IMR-90 (cell line): ENCODE data around the gene PIGM. TPM values are rescaled to one million over a fixed set of nuclear protein-coding genes. Genes with fewer than 3 reads are reported as not detected.
A peak's percentile ranks its signal among the peaks of the same experiment; 100 is the strongest.

Source experiments
- ATAC-seq: fragments of 200-7000 bp; cut with Tn5 transposase; 2 replicates; pipeline ENCODE4 v1.9.1; 2020; ENCODE audit warnings: low read depth, mild to moderate bottlenecking, moderate library complexity
- BruUV-seq: library from RNA; stranded (reverse); fragments of 400-500 nt; replicated peaks from 2 replicates; lab custom pipeline; 2021; lab: Mats Ljungman, UMichigan
- CTCF ChIA-PET: fragments of 300-600 bp; formaldehyde crosslinking; extraction: SDS; loops from one replicate; lab custom pipeline; 2021; ENCODE audit warnings: antibody characterized with exemption; lab: Yijun Ruan, JAX
- POLR2A ChIA-PET: fragments of 300-600 bp; sonication (Branson Sonifier 250); formaldehyde crosslinking; loops from one replicate; lab custom pipeline; 2022; ENCODE audit warnings: antibody characterized with exemption; ENCODE audit not compliant: unreplicated experiment; lab: Charles Lee
- DNase-seq: peaks from one replicate; pipeline ENCODE4 v3.0.0; 2013
- H2AFZ ChIP-seq: replicated peaks from 2 replicates; pipeline ENCODE3; 2013; ENCODE audit warnings: low read length, mild to moderate bottlenecking; ENCODE audit not compliant: poor library complexity
- H2AK5ac ChIP-seq: 2 replicates; pipeline ENCODE4 v1.6.1; 2013; ENCODE audit warnings: low read depth, low read length, inconsistent platforms
- H2AK9ac ChIP-seq: replicated peaks from 2 replicates; pipeline ENCODE3; 2013; ENCODE audit warnings: mild to moderate bottlenecking, low read depth, low read length, moderate library complexity; ENCODE audit not compliant: poor library complexity
- H2BK120ac ChIP-seq: 2 replicates; pipeline ENCODE4 v1.6.1; 2013; ENCODE audit warnings: low read depth, low read length, inconsistent platforms
- H2BK15ac ChIP-seq: 3 replicates; pipeline ENCODE4 v1.6.1; 2013; ENCODE audit warnings: low read depth, low read length, inconsistent platforms
- H2BK20ac ChIP-seq: 2 replicates; pipeline ENCODE4 v1.6.1; 2013; ENCODE audit warnings: low read depth, mild to moderate bottlenecking, inconsistent platforms, low read length, moderate library complexity
- H2BK5ac ChIP-seq: 2 replicates; pipeline ENCODE4 v1.6.1; 2013; ENCODE audit warnings: mild to moderate bottlenecking, low read depth, low read length, inconsistent platforms; ENCODE audit not compliant: poor library complexity, severe bottlenecking
- H3K14ac ChIP-seq: replicated peaks from 2 replicates; pipeline ENCODE4 v1.6.1; 2013; ENCODE audit warnings: low read depth, low read length, inconsistent platforms
- H3K18ac ChIP-seq: 2 replicates; pipeline ENCODE4 v1.6.1; 2013; ENCODE audit warnings: low read depth, low read length, control low read depth
- H3K23ac ChIP-seq: 2 replicates; pipeline ENCODE4 v1.6.1; 2013; ENCODE audit warnings: low read depth, low read length, inconsistent platforms
- H3K27ac ChIP-seq: 2 replicates; pipeline ENCODE4 v1.5.1; 2013; ENCODE audit warnings: mild to moderate bottlenecking, control low read depth, low read length; ENCODE audit not compliant: insufficient read depth
- H3K27me3 ChIP-seq: 2 replicates; pipeline ENCODE4 v1.6.1; 2013; ENCODE audit warnings: low read length; ENCODE audit not compliant: control insufficient read depth, insufficient read depth
- H3K36me3 ChIP-seq: 2 replicates; pipeline ENCODE4 v1.6.1; 2013; ENCODE audit warnings: low read length, mixed read lengths; ENCODE audit not compliant: control insufficient read depth, insufficient read depth
- H3K4ac ChIP-seq: 2 replicates; pipeline ENCODE4 v1.6.1; 2013; ENCODE audit warnings: low read depth, low read length, inconsistent platforms
- H3K4me1 ChIP-seq: 2 replicates; pipeline ENCODE4 v1.6.1; 2013; ENCODE audit warnings: low read length, mixed read lengths; ENCODE audit not compliant: control insufficient read depth, insufficient read depth
- H3K4me2 ChIP-seq: 2 replicates; pipeline ENCODE4 v1.6.1; 2013; ENCODE audit warnings: low read depth, mild to moderate bottlenecking, control low read depth, low read length, moderate library complexity
- H3K4me3 ChIP-seq: 2 replicates; pipeline ENCODE4 v1.5.1; 2013; ENCODE audit warnings: low read depth, mild to moderate bottlenecking, control low read depth, low read length, moderate library complexity; ENCODE audit not compliant: insufficient read depth
- H3K56ac ChIP-seq: 2 replicates; pipeline ENCODE4 v1.6.1; 2013; ENCODE audit warnings: low read length, inconsistent platforms; ENCODE audit not compliant: insufficient read depth; ENCODE audit errors: extremely low read depth
- H3K79me1 ChIP-seq, 2 experiments: 2 replicates each; pipeline ENCODE4 v1.6.1; 2013; ENCODE audit warnings: low read length in 2 of 2, inconsistent platforms in 1 of 2, low read depth in 1 of 2
- H3K9ac ChIP-seq: 2 replicates; pipeline ENCODE4 v1.6.1; 2013; ENCODE audit warnings: low read depth, low read length, control low read depth
- H3K9me1 ChIP-seq: 2 replicates; pipeline ENCODE4 v1.6.1; 2013; ENCODE audit warnings: low read length, inconsistent platforms; ENCODE audit not compliant: insufficient read depth
- H3K9me3 ChIP-seq: 2 replicates; pipeline ENCODE4 v1.6.1; 2013; ENCODE audit warnings: low read length; ENCODE audit not compliant: control insufficient read depth, insufficient read depth
- H4K20me1 ChIP-seq: 2 replicates; pipeline ENCODE4 v1.6.1; 2013; ENCODE audit warnings: low read length, inconsistent platforms; ENCODE audit not compliant: insufficient read depth
- H4K5ac ChIP-seq: 2 replicates; pipeline ENCODE4 v1.6.1; 2013; ENCODE audit warnings: mild to moderate bottlenecking, low read depth, low read length, control low read depth
- H4K8ac ChIP-seq, 2 experiments: 2 replicates each; pipeline ENCODE4 v1.6.1; 2013; ENCODE audit warnings: low read depth in 2 of 2, low read length in 2 of 2, control low read depth in 1 of 2, inconsistent platforms in 1 of 2
- H4K91ac ChIP-seq: 2 replicates; pipeline ENCODE4 v1.6.1; 2013; ENCODE audit warnings: low read depth, low read length, inconsistent platforms; ENCODE audit not compliant: insufficient read depth
- BHLHE40 ChIP-seq: fragments of 150-350 bp; IDR thresholded peaks from 2 replicates; pipeline ENCODE4 v1.6.1; 2016; ENCODE audit warnings: mild to moderate bottlenecking, low read depth, low read length
- CHD1 ChIP-seq: IDR thresholded peaks from 2 replicates; pipeline ENCODE4 v1.6.1; 2012; ENCODE audit warnings: low read depth, low read length, improper control_type of control experiment
- MAFK ChIP-seq: IDR thresholded peaks from 2 replicates; pipeline ENCODE4 v1.6.1; 2012; ENCODE audit warnings: low read depth, low read length, improper control_type of control experiment
- MXI1 ChIP-seq: IDR thresholded peaks from 2 replicates; pipeline ENCODE4 v1.6.1; 2012; ENCODE audit warnings: low read depth, mild to moderate bottlenecking, low read length, moderate library complexity, borderline replicate concordance
- RCOR1 ChIP-seq: IDR thresholded peaks from 2 replicates; pipeline ENCODE4 v1.6.1; 2012; ENCODE audit warnings: mild to moderate bottlenecking, low read length, improper control_type of control experiment; ENCODE audit not compliant: insufficient replicate concordance
- RFX5 ChIP-seq: IDR thresholded peaks from 2 replicates; pipeline ENCODE4 v1.8.0; 2012; ENCODE audit warnings: low read depth, mild to moderate bottlenecking, low read length, moderate library complexity
- SMC3 ChIP-seq: fragments of 150-350 bp; IDR thresholded peaks from 2 replicates; pipeline ENCODE4 v1.6.1; 2016; ENCODE audit warnings: low read depth, mild to moderate bottlenecking, antibody characterized with exemption, low read length, moderate library complexity
- WGBS, 2 experiments: methylation state at CpG; one replicate each; pipeline versions ENCODE4 v1.1.5 to v1.1.7; 2013; ENCODE audit warnings: missing lambda C conversion rate in 2 of 2; ENCODE audit not compliant: insufficient read length in 1 of 2; ENCODE audit errors: extremely low coverage in 2 of 2; 5-methylcytosine and 5-hydroxymethylcytosine counted together
- dilution Hi-C: fragments of 300-500 bp; cut with HindIII; formaldehyde crosslinking; loops from one replicate; pipeline ENCODE4 v1.14.3; 2018; ENCODE audit warnings: low sequenced_read_pairs; ENCODE audit not compliant: unreplicated experiment
- in situ Hi-C: fragments of 300-500 bp; cut with MboI; formaldehyde crosslinking; loops from 3 replicates; pipeline ENCODE4 v1.14.3; 2019; ENCODE audit warnings: low sequenced_read_pairs, inconsistent platforms, mixed read lengths
- intact Hi-C: fragments of 100-400 bp; cut with micrococcal nuclease; formaldehyde crosslinking; loops from 2 replicates; pipeline ENCODE4 v1.10.0; 2022
- polyA plus RNA-seq, 3 experiments: library from polyadenylated mRNA; depleted of rRNA; stranded (reverse); fragments of >200 nt; gene quantifications; 2 replicates each; pipeline ENCODE4 v1.2.3, GENCODE V29; 2012; ENCODE audit warnings: low replicate concordance in 1 of 3
- total RNA-seq: library from RNA; depleted of rRNA; stranded (reverse); fragments of >200 nt; gene quantifications from 2 replicates; pipeline ENCODE4 v1.2.3, GENCODE V29; 2012
- TF ChIP-seq, protein P1 (sequence below): conservative IDR thresholded peaks from 2 replicates; pipeline ENCODE4 v1.5.1; 2012; ENCODE audit warnings: mild to moderate bottlenecking, low read depth, low read length, improper control_type of control experiment
- TF ChIP-seq, protein P2 (sequence below): fragments of 150-350 bp; IDR thresholded peaks from 2 replicates; pipeline ENCODE4 v1.6.1; 2017; ENCODE audit warnings: mild to moderate bottlenecking, antibody characterized with exemption, low read length, low read depth

The PIGM gene
- total and polyA plus RNA-seq, 2 of the 4 experiments (the other 2 are of a cell fraction) = 2.9 TPM

DNA sequence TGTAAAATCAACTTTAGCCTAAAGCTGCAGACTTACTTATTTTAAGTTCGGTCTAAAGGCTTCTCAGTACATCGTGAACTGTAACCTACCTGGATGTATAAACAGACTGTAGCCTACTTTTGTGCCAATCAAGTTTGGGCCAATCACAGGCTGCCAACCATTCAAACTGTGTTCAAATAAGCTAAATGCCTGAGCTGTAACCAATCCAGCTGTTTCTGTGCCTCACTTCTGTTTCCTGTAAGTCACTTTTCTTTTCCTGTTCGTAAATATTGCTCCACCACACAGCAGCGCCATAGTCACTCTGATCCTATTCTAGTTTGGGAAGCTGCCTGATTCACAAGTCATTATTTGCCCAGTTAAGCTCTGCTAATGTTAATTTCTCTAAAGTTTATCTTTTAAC, 40.3 kb downstream of the PIGM start:
- WGBS, 2 experiments = 61% methylated on average over 2 of the region's 4 CpGs; no CpG with 5 or more reads in 1 of the 2 experiments
- in situ Hi-C loops = no loop called here
- TF ChIP-seq MXI1 (no peak), MAFK (no peak), SMC3 (no peak), RFX5 (no peak), RCOR1 (no peak), BHLHE40 (no peak), CHD1 (no peak)
- TF ChIP-seq, protein P1, sequence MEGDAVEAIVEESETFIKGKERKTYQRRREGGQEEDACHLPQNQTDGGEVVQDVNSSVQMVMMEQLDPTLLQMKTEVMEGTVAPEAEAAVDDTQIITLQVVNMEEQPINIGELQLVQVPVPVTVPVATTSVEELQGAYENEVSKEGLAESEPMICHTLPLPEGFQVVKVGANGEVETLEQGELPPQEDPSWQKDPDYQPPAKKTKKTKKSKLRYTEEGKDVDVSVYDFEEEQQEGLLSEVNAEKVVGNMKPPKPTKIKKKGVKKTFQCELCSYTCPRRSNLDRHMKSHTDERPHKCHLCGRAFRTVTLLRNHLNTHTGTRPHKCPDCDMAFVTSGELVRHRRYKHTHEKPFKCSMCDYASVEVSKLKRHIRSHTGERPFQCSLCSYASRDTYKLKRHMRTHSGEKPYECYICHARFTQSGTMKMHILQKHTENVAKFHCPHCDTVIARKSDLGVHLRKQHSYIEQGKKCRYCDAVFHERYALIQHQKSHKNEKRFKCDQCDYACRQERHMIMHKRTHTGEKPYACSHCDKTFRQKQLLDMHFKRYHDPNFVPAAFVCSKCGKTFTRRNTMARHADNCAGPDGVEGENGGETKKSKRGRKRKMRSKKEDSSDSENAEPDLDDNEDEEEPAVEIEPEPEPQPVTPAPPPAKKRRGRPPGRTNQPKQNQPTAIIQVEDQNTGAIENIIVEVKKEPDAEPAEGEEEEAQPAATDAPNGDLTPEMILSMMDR = no peak
- TF ChIP-seq, protein P2, sequence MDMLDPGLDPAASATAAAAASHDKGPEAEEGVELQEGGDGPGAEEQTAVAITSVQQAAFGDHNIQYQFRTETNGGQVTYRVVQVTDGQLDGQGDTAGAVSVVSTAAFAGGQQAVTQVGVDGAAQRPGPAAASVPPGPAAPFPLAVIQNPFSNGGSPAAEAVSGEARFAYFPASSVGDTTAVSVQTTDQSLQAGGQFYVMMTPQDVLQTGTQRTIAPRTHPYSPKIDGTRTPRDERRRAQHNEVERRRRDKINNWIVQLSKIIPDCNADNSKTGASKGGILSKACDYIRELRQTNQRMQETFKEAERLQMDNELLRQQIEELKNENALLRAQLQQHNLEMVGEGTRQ = no peak

More for the DNA sequence above, 40.3 kb downstream of the PIGM start:
- Histone ChIP-seq H2BK20ac (no peak overlapping the region), H3K18ac (no peak overlapping the region), H4K5ac (no peak overlapping the region), H2BK15ac (no peak overlapping the region), H4K8ac (no peak overlapping the region), H3K36me3 (no peaks in the 10 kb centered on the region), H3K9ac (no peak overlapping the region), H3K4me2 (peak overlapping the region; percentile 31; the same call in 1 of the 2 replicates), H3K27me3 (peaks cover 5% of the 10 kb centered on the region), H3K4ac (no peak overlapping the region), H2AK5ac (no peak overlapping the region), H3K14ac (no peak overlapping the region), H3K9me1 (no peaks in the 10 kb centered on the region), H3K27ac (no peak overlapping the region), H2AFZ (no peak overlapping the region), H2AK9ac (no peak overlapping the region), H2BK120ac (no peak overlapping the region), H4K20me1 (no peaks in the 10 kb centered on the region), H4K91ac (no peak overlapping the region), H3K4me3 (no peak overlapping the region), H3K4me1 (peaks cover 2% of the 10 kb centered on the region; the same call in 1 of the 2 replicates), H3K56ac (no peak overlapping the region), H3K23ac (no peak overlapping the region), H2BK5ac (no peak overlapping the region), H3K9me3 (no peaks in the 10 kb centered on the region), H3K79me1 (no peaks in the 10 kb centered on the region)
- POLR2A ChIA-PET = no interaction called here
- ATAC-seq (peak; percentile 42; the same call in 1 of the 2 replicates), DNase-seq (peak; percentile 15)
- CTCF ChIA-PET = interaction anchor here (1.0 to 1.2 kb wide), 2 partner anchors 16 kb away, joined by 3 to 4 read pairs; no protein-coding TSS in a partner anchor
- intact Hi-C loops = no loop called here
- BruUV-seq = no TSS peak
- dilution Hi-C loops = no loop called here
